T-helper 1 cell treated with Interleukin-12 subunit alpha and Interleukin-12 subunit beta and Interleukin-4 antibody, amounts not matched to agents 30 ng/mL and 1 ng/mL, for 36 hours (primary cell): Measurements from ENCODE around the gene ADGRF3. TPM values are rescaled to one million over a fixed set of nuclear protein-coding genes. Genes with fewer than 3 reads are reported as not detected.
"Not testable (repeated sequence)": the region's sequence is repeated elsewhere in the genome, so short reads cannot be mapped to it uniquely, and the experiment has no call there.

Experiments used
- intact Hi-C: fragments of 100-400 bp; cut with micrococcal nuclease; formaldehyde crosslinking; loops from one replicate; pipeline ENCODE4 v1.15.1; 2024
- total RNA-seq: library from RNA; stranded (reverse); gene quantifications from 2 replicates; pipeline ENCODE4 v1.2.3, GENCODE V29; 2022

Gene ADGRF3
- total RNA-seq, 1 donor from 2014 or later: 3.9 TPM

DNA sequence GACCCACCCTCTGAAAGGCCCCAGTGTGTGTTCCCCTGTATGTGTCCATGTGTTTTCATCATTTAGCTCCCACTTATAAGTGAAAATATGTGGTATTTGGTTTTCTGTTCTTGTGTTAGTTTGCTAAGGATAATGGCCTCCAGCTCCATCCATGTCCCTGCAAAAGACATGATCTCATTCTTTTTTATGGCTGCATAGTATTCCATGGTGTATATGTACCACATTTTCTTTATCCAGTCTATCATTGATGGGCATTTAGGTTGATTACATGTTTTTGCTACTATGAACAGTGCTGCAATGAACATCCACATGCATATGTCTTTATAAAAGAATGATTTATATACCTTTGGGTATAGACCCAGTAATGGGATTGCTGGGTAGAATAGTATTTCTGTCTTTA is 22.1 kb downstream of the ADGRF3 start:
- intact Hi-C loops: not testable (repeated sequence)

GRCh38 chr2:26318950-26319349 is 27.6 kb downstream of the ADGRF3 start:
- intact Hi-C loops: no loop called here

DNA sequence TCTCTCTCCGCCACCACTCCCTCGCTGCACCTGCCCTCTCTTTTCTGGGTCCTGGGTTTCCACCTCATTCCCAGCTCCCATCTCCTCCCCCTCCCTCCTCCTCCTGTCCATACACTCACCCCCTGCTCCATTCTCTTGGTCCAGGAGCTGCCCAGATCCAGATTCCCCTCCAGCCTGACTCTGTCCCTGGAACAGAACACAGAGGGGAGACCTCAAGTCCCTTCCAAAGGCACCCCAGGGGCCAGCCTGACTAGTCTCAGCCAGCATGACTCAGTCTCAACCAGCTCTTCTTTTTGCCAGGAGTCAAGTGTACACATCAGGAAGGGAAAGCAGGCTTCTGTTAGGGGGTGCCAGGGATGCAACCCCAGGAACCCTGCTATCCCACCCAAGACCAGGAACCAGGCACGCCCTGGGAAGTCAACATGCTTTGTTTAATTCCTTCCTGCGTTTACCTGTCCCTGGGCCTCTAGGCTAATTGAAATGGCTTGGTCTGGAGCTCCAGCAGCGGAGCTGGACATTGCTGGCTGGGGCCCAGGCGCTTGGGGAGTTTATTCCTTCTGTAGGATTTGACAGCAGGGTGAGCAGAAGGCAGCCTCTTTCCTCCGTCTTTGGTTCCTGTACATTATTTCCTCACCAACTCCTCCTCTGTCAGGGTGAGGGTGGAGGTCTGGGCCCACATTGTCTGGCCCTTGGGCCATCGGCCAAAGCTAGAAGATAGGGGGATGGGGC is 29.0 kb downstream of the ADGRF3 start:
- intact Hi-C loops: no loop called here

DNA sequence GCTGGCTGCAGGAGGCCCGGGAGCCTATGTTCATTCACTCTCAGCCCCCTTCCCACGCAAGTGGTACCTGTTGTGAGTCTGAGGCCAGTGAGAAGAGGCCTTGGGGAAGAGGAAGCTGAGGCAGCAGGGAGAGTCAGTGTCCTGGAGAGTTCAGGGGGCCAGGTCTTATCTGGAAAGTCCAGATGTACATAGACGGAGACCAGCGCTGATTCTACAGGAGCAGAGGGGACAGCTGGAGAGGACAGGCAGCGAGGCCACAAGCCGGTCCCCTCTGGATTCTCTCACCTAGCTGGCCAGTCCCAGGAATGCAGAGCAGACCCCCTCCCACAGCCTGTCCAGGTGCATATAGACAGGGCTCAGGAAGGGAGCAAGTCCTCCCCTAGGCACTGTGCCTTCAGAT is 29.7 kb downstream of the ADGRF3 start:
- intact Hi-C loops: no loop called here

DNA sequence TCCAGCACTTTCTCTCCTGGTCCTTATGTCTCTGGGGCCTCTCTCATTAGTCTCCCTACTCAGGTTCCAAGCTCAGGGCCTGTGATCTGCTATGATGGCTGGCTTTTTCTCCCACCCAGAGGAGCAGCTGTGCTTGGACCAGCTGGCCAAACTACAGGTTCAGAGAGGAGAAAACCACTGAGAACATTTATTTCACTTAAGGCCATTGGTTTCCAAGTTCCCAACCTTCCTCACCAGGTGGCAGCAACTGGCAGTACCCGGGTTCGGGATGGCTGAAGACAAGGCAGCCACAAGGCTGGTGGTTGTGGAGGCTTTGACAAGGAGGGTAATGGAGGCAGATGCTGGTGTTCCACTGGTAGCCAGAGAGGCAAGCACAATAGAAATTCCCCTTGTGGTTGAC is 30.5 kb downstream of the ADGRF3 start:
- intact Hi-C loops: no loop called here

- intact Hi-C loops: no loop called here
Observed at GRCh38 chr2:26314243-26314642, 32.3 kb downstream of the ADGRF3 start.

- intact Hi-C loops: no loop called here
Observed at GRCh38 chr2:26313446-26313845, 33.1 kb downstream of the ADGRF3 start.

GRCh38 chr2:26312471-26312870 is 34.1 kb downstream of the ADGRF3 start:
- intact Hi-C loops: no loop called here

DNA sequence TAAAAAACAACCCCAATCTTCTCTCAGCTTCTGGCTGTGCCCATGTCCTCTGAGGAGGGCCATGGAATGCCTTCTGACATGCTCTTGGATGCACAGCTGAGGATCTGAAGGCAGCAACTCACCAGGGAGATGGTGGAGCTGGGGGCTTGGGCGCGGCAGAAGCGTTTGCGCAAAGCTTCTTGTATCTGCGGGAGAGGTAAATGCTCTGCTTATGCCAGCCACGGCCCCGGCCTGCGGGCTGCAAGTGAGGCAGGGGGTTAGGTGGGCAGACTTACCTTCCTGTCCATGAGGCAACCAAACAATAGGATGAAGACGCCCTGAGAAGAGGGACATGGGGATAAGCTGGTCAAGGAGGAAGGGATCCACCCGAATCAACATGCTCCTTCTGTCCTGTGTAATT is 36.7 kb downstream of the ADGRF3 start:
- intact Hi-C loops: no loop called here

GRCh38 chr2:26305540-26305939 is 41.0 kb downstream of the ADGRF3 start:
- intact Hi-C loops: no loop called here

DNA sequence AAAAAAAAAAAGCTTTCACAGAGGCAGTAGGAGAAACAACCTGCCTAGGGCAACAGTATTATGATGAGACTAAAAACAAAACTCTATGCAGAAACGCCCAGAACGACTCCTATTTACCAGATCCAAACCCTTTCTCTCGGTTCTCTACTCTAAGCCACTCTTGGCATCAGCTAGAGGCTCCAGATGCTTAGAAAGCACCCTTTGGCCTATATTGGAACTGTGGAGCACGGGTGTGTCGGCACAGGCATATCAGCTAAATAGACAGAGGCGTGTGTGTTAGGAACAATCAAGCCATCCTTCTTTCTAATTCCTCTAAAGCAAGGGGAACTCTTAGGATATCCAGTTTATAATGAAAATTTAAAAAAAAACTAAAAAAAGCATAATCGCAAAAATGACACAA is 41.5 kb downstream of the ADGRF3 start:
- intact Hi-C loops: not testable (repeated sequence)

- intact Hi-C loops: no loop called here
Observed at GRCh38 chr2:26302846-26303245, 43.7 kb downstream of the ADGRF3 start.

GRCh38 chr2:26300234-26300925 is 46.2 kb downstream of the ADGRF3 start:
- intact Hi-C loops: no loop called here

- intact Hi-C loops: loop anchor here (1.0 to 2.0 kb wide), 3 partner anchors 31 to 54 kb away; partner anchors contain the start of genes ADGRF3 and SELENOI
Observed at GRCh38 chr2:26299471-26300101, 47.0 kb downstream of the ADGRF3 start.

GRCh38 chr2:26298638-26299393 is 47.8 kb downstream of the ADGRF3 start:
- intact Hi-C loops: loop anchor here (1.0 to 2.0 kb wide), 3 partner anchors 32 to 54 kb away; partner anchors contain the start of genes ADGRF3 and SELENOI

DNA sequence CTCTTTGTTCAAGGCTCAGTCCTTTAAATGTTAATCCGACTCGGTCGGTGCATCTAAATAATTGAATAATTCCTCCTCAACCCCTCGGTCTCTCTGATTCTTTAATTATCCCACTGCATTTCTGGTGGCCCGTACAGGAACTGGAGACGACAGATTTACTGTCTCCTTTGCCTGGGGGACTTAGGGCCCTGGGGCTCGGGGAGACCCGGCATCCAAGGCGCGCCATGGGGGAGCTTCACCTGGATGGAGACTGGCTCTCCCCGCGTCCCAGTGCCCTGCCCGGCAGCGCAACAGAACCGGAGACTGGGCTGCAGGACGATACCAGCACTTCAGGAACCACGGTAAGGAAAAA is 48.3 kb downstream of the ADGRF3 start:
- intact Hi-C loops: loop anchor here (2.0 kb wide), 1 partner anchor 33 kb away; no protein-coding TSS in a partner anchor

DNA sequence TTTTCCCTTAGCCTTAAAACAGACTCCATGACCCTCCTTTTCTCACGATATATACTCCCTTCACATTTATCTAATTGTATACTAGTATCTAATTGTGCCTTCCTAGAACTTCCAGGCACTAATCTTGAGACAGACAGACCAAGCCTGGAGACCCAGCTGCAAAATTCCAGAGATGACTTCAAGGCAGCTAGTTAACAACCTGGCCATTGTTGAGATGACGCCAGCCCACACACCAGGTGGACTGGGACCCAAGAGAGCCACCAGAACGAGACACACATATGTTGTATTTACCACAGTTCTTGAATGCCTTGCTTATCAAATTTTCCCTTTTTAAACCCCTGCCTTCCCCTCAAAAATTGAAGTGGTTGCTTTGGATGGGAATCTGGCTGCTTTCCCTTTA is 49.5 kb downstream of the ADGRF3 start:
- intact Hi-C loops: no loop called here

- intact Hi-C loops: no loop called here
Observed at GRCh38 chr2:26295511-26295910, 51.1 kb downstream of the ADGRF3 start.

DNA sequence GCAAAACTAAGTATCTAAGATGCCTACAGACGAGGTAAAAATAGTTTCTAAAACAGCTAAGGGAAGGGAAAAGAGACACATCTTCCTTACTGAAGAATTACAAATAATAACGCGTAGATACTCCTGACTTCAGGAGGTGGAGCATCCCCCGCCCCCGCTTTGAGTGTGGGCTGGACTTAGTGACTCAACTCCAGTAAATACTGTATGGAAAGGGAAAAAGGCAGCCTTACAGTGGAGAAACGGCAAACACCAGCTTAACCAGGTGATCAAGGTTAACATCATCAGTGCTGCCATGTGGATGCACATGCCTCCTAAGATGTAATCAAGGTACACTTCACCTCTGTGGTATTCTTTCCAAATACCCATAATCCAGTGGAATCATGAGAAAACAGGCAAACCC is 53.9 kb downstream of the ADGRF3 start:
- intact Hi-C loops: no loop called here

- intact Hi-C loops: no loop called here
Observed at GRCh38 chr2:26290001-26290400, 56.6 kb downstream of the ADGRF3 start.

- intact Hi-C loops: no loop called here
Observed at GRCh38 chr2:26285931-26286330, 60.7 kb downstream of the ADGRF3 start.

DNA sequence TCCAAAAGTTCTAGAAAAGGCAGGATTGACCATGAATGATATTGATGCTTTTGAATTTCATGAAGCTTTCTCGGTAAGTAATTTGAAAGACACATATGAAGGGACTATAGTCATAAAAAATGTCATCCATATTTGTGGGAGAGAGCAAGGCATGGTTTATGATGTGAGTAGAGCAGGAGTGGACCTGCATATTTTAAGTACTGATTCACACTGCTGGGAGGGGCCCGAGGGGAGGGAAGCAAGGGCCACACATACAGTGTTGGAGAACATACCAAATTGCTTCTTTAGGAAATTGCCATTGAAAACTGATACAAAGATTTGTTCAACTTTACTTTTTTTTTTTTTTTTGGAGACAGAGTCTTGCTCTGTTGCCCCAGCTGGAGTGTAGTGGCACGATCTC is 62.5 kb downstream of the ADGRF3 start:
- intact Hi-C loops: no loop called here
